HuH-7 (cell line): ENCODE measurements around the gene MVB12A.
A peak's percentile ranks its signal among the peaks of the same experiment; 100 is the strongest.

Experiments
- DNase-seq: peaks from one replicate; pipeline ENCODE4 v3.0.0; 2011; ENCODE audit warnings: low spot score

The MVB12A gene

DNA sequence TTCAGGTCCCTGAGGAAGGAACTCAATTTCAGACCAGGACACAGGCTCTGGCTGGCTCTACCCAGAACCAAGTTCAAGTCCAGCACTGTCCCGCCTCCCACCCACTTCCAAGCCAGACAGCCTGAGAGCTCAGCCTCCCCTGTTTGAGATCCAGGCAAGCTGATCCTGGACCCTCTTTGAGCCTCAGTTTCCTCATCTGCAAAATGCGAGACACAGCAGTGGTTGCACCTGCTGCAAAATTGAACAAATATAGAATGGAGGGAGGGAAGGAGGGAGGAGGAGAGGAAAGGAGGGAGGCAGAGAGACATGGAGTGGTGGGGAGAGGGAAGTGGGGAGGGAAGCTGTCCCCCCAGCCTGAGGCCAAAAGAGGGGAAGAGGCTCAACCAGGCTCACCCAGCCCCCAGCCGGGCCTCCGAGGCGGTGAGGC, 27.9 kb downstream of the MVB12A start:
- DNase-seq: no peak

DNA sequence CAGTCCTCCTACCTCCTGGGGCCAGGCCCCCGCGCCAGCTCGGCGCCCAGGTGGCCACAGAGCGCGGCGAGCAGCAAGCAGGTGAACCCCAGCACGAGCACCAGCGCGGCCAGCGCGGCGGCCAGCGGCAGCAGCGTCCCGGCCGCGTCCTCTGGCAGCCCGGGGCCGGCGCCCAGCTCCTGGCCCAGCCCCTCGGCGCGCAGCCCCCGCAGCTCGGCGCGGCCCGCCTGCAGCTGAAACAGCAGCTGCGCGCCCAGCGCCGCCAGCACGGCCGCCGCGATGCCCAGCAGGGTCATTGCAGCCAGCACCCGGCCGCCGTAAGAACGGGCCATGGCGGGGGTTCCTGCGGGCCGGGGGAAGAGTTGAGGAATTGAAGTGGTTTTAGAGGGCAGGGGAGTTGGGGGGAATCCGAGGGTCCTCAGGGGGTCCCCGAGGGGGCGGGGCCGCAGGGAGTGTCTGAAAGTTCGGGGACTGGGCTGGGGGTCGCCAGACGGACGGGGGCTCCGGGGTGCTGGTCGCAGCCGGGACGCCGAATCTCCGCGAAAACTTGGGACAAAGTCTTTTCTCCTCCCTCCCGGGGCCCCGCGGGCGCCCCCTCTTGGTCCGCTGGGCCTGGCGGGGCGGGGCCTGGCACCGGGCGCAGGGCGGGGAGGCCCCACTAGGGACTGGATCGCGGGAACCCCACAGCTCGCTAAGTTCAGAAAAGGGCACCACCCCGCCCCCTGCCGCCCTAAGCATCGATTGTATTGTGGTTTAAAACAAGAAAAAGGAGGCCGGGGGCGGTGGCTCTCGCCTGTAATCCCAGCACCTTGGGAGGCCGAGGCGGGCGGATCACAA, 28.5 kb downstream of the MVB12A start, which contains the start of gene TMEM221:
Gene TMEM221, minus strand, starts transcription at position 538 of the 837 bp plus-strand sequence. Its CDS starts 206 bp downstream, at position 332.
- DNase-seq: peak; percentile 76

- no peak for DNase-seq
These were observed 30.6 kb downstream of the MVB12A start for GRCh38 chr19:17450264-17451075.

GRCh38 chr19:17451820-17452219, 32.0 kb downstream of the MVB12A start:
- no peak for DNase-seq

DNA sequence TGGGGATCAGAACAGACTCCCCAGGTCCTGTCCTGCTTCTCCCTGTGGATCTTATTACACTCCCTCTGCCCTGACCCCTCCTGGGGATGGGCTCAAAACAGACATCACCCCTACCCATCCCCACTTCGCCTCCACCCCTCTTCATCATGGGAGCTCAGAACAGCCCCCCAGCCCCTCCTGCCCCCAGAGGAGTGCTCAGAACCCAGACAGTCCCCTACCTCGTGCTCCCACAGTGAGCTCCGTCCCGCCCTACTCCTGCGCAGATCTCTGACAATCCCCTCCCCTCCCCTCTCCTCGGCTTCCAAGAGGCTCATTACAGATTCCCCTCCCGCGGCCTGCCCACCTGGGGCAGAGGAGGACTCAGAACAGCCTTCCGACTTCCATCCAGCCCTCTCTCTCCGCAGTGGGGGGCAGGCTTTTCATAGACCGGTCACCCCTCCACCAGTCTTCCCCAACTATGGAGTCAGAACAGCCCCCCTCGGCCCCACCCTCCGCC, 34.8 kb downstream of the MVB12A start:
- no peak for DNase-seq

DNA sequence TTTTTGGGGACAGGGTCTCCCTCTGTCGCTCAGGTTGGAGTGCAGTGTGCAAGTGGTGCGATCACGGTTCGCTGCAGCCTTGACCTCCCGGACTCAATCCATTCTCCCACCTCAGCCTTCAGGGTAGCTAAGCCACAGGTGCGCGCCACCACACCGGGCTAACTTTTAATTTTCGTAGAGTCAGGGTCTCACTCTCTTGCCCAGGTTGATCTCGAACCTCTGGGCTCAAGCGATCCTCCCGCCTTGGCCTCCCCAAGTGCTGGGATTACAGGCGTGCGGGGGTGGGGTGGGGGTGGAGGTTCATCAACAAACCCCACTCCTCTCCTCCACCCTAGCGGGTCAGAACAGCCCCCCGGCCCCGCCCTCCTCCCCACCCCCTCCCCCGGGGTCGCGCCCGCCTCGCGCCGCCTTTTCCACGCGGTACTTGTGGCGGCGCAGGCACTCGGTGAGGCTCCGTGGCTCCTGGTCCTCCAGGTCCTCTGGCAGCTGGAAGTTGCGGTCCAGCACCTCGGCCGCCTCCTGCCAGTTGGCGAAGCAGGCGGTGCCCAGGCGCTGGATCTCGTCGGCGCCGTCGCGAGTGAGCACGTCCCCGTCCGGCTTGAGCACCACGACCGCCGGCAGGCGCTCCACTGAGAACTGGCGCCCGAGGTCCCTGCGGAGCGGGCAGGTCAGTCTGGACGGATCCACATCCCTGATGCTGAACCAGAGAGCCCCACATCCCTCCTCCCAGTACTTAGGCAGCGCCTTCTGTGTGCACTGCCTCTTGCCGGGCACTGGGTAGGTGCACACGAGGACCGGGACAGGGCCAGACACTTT, 35.7 kb downstream of the MVB12A start:
- no peak for DNase-seq

DNA sequence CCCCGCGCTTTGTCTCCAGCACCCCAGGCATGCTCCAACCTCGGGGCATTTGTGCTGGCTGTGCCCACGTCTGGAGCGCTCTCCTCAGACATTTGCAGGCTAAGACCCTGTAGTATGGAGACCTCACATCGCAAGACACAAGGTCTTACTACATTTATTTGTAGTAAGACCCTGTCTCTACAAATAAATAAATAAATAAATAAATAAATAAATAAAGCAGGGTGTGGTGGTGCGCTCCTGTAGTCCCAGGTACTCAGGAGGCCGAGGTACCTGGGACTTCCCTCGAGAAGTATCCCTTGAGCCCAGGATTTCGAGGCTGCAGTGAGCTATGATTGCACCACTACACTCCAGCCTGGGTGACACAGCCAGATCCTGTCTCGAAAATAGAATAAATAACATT, 36.3 kb downstream of the MVB12A start:
- DNase-seq: no peak

GRCh38 chr19:17457616-17458015, 37.8 kb downstream of the MVB12A start:
- DNase-seq: no peak

- no peak for DNase-seq
These were observed 39.1 kb downstream of the MVB12A start for GRCh38 chr19:17458970-17459369.

DNA sequence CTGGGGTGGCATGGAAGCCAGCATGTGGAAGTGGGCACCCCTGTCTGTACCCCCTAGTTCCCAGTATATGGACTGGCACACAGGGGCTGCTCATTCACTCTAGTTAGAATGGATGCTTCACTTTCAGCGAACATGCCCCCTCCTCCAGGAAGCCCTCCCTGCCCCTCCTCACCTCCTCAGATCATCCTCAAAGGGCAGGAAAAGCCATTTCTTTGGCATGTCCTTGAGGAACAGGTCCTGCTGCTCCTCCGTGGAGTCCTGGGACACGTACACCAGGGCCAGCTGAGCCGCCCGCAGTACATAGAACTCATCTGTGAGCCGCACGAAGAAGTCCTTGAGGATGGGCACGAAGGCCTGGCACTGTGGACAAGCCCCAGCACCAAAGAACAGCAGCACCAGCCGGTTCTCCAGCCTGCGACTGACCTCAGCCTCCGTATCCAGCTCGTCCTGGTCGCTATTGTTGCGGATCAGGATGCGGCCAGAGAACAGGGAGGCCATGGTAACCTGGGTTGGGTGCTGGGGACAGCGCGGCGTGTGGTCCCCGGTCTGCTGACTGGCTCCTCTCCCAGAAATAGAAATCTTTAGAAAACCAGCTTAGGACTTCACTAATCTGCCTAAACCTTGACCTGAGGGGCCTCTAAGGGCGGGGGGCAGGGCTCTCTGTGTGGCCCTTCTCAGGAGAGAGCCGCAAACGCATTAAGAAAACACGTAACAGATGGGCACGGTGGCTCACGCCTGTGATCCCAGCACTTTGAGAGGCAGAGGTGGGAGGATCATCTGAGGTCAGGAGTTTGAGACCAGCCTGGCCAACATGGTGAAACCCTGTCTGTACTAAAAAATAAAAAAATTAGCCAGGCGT, 40.8 kb downstream of the MVB12A start, which contains the start of gene NXNL1:
Gene NXNL1, minus strand, starts transcription at position 555 of the 859 bp plus-strand sequence. Its CDS starts 57 bp downstream, at position 498.
- DNase-seq: no peak

DNA sequence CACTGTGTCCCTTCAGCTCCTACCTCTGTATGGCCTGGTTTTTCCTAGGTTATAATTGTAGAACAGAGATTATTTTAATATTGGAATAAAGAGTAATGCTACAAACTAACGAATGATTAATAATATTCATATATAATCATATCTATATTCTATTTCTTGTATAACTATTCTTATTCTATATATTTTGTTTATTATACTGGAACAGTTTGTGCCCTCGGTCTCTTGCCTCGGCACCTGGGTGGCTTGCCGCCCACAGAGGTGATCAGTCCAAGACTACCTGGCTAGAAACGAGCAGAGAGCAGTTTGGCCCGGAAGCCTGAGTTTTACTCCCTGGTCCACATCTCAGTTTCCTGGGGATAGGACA, 46.6 kb downstream of the MVB12A start:
- DNase-seq: no peak

DNA sequence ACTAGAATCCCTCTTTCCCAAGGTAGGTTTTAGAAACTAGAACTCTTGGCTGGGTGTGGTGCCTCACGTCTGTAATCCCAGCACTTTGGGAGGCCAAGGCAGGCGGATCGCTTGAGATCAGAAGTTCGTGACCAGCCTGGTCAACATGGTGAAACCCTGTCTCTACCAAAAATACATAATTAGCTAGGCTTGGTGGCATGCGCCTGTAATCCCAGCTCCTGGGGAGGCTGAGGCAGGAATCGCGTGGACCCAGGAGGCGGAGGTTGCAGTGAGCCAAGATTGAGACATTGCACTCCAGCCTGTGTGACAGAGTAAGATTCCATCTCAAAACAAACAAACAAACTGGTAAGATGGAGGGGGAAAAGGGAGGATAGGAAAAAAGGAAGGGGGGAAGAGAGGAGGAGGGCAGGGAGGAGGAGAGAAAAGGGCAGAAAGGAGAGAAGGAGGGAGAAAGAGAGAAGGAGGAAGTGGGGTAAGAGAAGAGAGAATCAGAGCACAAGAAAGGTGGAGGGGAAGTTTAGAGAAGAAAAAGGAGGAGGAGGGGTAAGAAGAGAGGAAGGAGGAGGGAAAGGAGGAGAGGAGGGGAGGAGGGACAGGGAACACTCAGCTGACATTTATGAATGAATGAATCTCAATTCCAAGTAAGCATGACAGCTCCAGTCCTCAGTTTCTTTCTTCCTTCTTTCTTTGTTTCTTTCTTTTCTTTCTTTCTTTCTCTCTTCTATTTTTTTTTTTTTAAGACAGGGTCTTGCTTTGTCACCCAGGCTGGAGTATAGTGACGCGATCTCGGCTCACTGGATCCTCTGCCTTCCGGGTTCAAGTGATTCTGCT, 47.8 kb downstream of the MVB12A start:
- no peak for DNase-seq

DNA sequence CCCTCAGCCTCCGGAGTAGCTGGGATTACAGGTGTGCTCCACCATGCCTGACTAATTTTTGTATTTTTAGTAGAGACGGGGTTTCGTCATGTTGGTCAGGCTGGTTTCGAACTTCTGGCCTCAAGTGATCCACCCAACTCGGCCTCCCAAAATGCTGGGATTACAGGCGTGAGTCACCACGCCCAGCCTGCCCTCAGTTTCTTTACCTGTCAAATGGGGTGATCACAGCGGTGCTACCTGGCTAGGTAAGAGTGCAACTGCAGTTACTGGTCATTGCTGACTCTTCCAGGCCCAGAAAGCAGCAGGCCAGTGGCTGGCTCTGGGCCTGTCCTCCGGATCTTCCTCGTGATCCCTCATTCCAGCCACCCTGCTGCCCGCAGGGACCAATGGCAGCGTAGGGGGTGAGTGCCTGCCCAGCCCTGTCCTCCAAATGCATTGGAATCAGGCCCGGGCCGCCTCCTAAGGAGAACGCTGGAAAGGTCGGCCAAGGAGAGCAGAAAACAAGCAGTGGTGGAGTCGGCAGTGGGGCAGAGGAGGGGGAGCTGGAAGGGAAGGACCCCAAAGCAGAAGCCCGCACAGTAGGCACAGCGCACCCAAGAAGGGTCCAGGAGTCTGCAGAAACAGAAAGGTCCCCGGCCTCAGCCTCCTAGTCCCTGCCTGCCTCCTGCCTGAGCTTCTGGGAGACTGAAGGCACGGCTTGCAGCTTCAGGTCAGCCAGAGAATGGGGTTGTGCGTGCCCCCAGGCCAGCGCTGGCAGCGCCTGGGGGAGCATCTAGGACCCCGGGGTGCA, 48.6 kb downstream of the MVB12A start:
- no peak for DNase-seq

DNA sequence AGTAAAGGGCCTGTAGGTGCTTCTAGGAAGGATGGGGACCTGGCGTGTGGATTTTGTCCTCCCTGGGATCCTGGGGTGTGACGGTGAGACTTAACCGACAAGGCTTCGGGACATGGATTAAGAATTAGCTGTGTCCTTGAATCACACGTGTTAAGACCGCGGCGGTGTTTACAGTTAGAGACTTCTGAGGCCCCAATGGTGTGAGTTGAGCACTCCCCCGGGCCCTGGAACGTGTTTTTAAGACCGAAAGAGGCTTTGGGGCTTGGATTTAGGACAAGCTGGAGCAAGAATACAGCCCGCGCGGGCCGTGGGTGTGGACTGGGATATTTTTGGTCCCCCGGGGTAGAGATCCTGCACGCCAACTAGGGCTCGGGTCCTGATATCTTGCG, 49.2 kb downstream of the MVB12A start:
- DNase-seq: no peak

DNA sequence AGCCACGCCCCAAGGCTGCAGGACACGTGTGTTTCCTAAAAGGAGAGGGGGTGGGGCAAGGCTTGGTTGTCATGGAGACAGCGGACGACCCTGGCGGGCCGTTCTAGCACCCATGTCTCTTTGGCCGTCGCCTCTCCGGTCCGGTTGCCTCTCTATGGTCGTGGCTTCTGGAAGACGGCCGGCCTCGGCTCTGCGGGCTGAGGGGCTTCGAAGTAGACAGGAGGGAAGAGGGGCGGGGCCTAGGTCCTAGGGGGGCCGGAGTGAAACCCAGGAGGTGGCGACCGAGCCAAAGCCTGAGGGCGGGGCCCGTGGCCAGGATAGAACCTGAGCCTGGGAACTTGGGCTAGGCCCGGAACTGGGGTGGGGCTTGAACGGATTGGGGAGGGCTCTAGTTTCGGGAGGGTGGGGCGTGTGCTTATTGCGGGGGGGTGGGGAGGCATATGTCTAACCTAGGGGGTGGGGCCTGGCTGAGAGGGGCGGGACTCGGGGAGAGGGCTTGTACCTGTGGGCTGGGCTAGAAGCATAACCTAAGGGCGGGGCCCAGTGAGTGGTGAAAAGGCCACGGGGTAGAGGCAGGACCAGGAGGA, 49.7 kb downstream of the MVB12A start:
- peak; percentile 59 for DNase-seq

DNA sequence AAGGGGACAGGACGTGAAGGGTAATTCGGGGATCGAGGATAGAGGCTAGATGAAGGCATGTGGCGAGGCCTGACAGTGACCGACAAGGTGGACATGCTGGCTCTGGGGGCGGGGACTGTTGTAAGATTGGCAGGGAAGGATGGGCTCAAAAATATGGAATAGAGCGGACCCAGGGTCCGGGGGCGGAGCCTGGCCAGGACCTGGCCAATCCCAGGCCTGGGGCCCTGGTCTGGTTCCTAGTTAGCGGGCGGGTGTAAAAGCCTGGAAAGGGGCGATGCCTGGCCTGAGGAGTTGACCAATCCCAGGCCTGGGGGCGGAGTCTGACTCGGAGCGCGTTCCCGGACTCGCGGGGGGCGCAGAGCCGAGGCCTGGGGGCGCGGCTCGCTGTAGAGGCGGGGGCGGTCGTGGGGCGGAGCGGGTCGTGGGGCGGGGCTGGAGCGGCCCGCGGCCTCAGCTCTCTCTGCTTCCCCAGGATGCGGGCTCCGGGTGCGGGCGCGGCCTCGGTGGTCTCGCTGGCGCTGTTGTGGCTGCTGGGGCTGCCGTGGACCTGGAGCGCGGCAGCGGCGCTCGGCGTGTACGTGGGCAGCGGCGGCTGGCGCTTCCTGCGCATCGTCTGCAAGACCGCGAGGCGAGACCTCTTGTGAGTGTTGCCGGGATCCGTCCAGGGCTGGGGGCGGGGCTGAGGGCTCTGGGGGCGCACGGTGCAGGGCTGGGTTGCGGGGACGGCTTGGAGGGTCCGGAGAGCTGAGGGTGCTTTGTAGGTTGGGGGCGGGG, 50.4 kb downstream of the MVB12A start, which contains the start of gene SLC27A1:
Gene SLC27A1, plus strand, starts transcription at position 457 of the 774 bp plus-strand sequence. Its CDS starts 17 bp downstream, at position 474.
- peak; percentile 87 for DNase-seq

DNA sequence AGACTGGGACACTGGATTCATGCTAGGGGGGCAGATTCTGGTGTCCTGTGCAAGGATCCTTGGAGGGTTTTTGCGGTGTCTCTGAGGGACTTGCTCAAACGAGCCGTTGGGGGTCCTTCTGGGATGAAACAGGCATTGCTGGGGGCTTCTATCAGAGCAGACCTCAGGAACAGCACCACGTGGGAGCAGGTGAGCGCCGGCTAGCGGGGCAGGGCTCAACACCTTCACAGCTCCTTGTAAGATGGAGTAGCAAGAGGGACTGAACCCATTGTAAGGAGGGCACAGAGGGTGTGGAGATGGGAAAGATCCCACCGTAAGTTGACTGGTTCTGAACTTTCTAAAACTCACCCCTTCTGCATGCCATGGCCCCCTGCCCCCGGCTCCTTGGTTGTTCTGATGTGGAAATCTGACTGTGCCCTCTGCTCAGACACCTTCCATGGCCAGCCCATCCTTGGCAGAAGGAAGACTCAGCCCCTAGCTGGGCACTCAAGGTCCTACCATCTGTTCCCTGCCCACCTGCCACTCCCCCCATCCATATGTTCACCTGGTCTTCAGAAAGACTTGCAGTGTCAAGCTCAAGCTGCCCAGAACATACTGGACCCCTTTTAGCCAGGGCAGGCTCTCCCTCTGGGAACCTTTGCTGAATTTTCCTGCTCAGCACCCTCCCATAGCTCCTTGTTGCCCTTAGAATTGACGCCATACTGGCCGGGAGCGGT, 51.7 kb downstream of the MVB12A start:
- no peak for DNase-seq
